DOHH2 (cell line): ENCODE data around the gene OR51B5.

Source experiments
- EZH2phosphoT487 ChIP-seq: fragments of 200-600 bp; sonication (generic); IDR thresholded peaks from 2 replicates; pipeline ENCODE4 v1.6.1; 2017; ENCODE audit warnings: borderline replicate concordance, mild to moderate bottlenecking, antibody characterized with exemption, low read length, moderate library complexity, mixed read lengths
- TF ChIP-seq, protein P1 (sequence below): fragments of 200-600 bp; sonication (generic); IDR thresholded peaks from one replicate; pipeline ENCODE4 v1.5.1; 2014; ENCODE audit warnings: antibody characterized with exemption, mild to moderate bottlenecking, low read depth, low read length; ENCODE audit not compliant: poor library complexity, severe bottlenecking

DNA sequence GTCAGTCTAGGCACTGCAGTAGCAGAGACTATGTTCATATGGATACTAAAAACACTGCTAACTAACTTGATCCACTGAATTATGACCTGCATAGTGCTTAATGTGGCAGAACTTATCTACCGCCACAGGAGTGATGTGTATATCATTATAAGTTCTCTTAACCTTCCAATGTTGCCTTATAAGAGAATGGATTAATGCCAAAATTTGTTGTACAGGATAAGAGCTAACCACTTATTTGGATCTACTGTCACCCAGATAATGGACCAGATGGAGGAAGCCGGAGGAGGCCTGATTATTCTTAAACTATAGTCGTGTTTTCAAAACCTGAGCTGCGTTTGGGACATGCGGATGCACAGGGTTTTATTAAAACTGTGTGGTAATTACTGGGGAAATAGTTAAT, 39.7 kb downstream of the OR51B5 start:
- TF ChIP-seq, protein P1, sequence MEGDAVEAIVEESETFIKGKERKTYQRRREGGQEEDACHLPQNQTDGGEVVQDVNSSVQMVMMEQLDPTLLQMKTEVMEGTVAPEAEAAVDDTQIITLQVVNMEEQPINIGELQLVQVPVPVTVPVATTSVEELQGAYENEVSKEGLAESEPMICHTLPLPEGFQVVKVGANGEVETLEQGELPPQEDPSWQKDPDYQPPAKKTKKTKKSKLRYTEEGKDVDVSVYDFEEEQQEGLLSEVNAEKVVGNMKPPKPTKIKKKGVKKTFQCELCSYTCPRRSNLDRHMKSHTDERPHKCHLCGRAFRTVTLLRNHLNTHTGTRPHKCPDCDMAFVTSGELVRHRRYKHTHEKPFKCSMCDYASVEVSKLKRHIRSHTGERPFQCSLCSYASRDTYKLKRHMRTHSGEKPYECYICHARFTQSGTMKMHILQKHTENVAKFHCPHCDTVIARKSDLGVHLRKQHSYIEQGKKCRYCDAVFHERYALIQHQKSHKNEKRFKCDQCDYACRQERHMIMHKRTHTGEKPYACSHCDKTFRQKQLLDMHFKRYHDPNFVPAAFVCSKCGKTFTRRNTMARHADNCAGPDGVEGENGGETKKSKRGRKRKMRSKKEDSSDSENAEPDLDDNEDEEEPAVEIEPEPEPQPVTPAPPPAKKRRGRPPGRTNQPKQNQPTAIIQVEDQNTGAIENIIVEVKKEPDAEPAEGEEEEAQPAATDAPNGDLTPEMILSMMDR, result no peak
- TF ChIP-seq EZH2phosphoT487, result no peak
